ENCODE data around the gene SURF2.
"Not testable (repeated sequence)": the region's sequence is repeated elsewhere in the genome, so short reads cannot be mapped to it uniquely, and the experiment has no call there.

Gene SURF2

DNA sequence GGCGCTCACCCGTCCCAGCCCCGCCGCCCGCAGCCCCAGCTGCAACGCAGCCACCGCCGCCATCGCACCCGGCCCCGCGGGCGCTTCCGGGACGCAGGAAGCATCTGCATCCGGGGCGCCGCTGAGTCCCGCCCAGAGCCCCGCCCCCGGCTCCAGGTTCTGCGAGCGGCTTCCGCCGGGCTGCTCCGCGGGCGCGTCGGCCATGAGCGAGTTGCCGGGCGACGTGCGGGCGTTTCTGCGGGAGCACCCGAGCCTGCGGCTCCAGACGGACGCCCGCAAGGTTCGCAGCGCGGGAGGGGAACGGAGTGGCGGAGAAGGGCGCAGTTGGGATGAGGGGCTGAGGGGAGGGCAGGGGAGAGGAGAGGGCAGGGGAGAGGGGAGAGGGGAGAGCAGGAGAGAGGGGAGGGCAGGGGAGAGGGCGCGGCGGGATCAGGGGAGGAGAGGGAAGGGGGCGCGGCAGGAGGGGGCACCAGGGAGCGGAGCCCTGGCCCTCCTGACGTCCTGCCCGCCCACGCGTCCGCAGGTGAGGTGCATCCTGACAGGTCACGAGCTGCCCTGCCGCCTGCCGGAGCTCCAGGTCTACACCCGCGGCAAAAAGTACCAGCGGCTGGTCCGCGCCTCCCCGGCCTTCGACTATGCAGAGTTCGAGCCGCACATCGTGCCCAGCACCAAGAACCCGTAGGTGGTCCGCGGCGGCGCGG is at the start of gene SURF2, which contains the start of gene SURF1:
SURF2 (plus strand) TSS at position 160 of the 701 bp plus-strand sequence; CDS start at position 203, 43 bp downstream.
SURF1 (minus strand) TSS at position 97 of the 701 bp plus-strand sequence; CDS start at position 63, 34 bp downstream.
- Histone ChIP-seq H3K9me3 (no peaks in the 10 kb centered on the region), H3K36me3 (replicated peaks) (peaks cover 62% of the 10 kb centered on the region), H3K27me3 (ENCODE audit: low read depth) (no peaks in the 10 kb centered on the region), H3K4me3 (peak within 1 kb of the TSS; percentile 72), H3K4me1 (peaks cover 11% of the 10 kb centered on the region)
- DNase-seq (ENCODE audit: low spot score in 2 of 2), result peak; percentile 76 to 94
- in situ Hi-C loops (cut with MboI; ENCODE audit: low sequenced_read_pairs), result no loop called here

GRCh38 chr9:133307301-133307700 is 49.0 kb upstream of the SURF2 start:
- peaks cover 8% of the 10 kb centered on the region for H3K9me3 ChIP-seq
- peaks cover 3% of the 10 kb centered on the region; the same call in 1 of the 2 replicates for H3K27me3 ChIP-seq (ENCODE audit: low read depth)
- no peaks in the 10 kb centered on the region for H3K4me1 ChIP-seq
- no peak overlapping the region for H3K4me3 ChIP-seq
- DNase-seq (ENCODE audit: low spot score in 2 of 2), result no peak
- in situ Hi-C loops (cut with MboI; ENCODE audit: low sequenced_read_pairs), result no loop called here
- H3K36me3 ChIP-seq (replicated peaks), result no peaks in the 10 kb centered on the region

- no peaks in the 10 kb centered on the region for H3K36me3 ChIP-seq (replicated peaks)
- peaks cover 8% of the 10 kb centered on the region for H3K9me3 ChIP-seq
- peaks cover 3% of the 10 kb centered on the region; the same call in 1 of the 2 replicates for H3K27me3 ChIP-seq (ENCODE audit: low read depth)
- in situ Hi-C loops (cut with MboI; ENCODE audit: low sequenced_read_pairs), result no loop called here
- DNase-seq (ENCODE audit: low spot score in 2 of 2), result no peak
- no peak overlapping the region for H3K4me3 ChIP-seq
- H3K4me1 ChIP-seq, result no peaks in the 10 kb centered on the region
Observed at GRCh38 chr9:133309608-133310007, 46.7 kb upstream of the SURF2 start.

DNA sequence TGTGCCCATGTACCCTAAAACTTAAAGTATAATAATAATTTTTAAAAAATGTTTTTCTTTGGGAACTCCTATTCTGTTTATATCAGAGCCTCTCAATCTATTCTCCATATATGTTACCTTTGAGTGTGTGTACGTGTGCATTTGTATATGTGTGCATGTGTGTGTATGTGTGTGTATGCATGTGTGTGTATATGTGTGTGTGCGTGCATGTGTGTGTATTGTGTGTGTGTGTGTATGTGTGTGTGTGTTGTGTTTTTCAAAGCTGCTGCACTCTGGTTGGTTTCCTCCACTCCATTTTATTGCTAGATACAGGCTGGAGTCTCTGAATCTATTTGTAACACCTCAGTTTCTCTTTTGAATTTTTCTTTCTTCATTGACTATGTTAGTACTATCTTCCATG is 40.4 kb upstream of the SURF2 start:
- in situ Hi-C loops (cut with MboI; ENCODE audit: low sequenced_read_pairs), result no loop called here
- Histone ChIP-seq H3K4me3 (no peak overlapping the region), H3K9me3 (no peaks in the 10 kb centered on the region), H3K36me3 (replicated peaks) (no peaks in the 10 kb centered on the region), H3K4me1 (no peaks in the 10 kb centered on the region), H3K27me3 (ENCODE audit: low read depth) (no peaks in the 10 kb centered on the region)
- DNase-seq (ENCODE audit: low spot score in 2 of 2), result no peak

DNA sequence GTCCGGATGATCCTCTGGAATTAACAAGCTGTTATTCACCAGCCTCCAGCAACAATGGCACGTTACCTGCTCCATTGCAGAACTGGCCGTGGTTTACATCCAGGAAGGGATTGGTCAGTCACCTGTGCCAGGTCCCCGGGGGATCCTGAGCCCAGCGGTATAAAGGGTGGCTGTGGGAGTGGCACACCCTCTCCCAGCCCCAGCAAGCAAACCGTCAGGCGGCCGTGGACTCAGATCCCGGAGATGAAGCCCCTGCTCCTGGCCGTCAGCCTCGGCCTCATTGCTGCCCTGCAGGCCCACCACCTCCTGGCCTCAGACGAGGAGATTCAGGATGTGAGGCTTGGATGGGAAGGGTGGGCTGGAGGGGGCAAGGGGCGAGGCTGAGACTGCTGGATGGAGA is 38.8 kb upstream of the SURF2 start:
- DNase-seq (ENCODE audit: low spot score in 2 of 2); H3K4me3 ChIP-seq; H3K36me3 ChIP-seq (replicated peaks); H3K9me3 ChIP-seq; H3K27me3 ChIP-seq (ENCODE audit: low read depth); in situ Hi-C loops (cut with MboI; ENCODE audit: low sequenced_read_pairs); H3K4me1 ChIP-seq: not testable (repeated sequence)

DNA sequence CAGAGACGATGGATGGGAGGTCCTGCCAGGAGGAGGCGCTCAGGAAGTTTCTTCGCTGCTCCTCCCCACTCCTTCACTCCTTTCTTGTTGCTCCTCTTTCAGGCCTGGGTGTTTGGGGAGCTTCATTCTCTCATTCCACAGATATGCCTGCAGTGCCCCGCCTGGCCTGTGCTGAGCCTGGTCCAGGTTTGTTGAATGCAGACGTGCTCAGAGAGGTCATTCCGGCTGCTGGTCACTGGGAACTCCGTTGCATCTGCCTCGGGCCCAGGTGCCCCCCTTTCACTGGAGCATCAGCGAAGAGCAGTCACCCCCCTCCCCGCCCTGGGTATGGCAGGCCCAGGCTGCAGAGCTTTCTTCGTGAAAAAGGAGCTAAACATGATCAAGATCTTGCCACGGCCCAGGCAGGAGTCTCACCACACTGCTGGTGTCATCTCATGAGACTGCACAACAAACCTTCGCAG is 35.9 kb upstream of the SURF2 start:
- Histone ChIP-seq H3K4me1 (no peaks in the 10 kb centered on the region), H3K27me3 (ENCODE audit: low read depth) (no peaks in the 10 kb centered on the region), H3K4me3 (no peak overlapping the region), H3K36me3 (replicated peaks) (no peaks in the 10 kb centered on the region), H3K9me3 (no peaks in the 10 kb centered on the region)
- no peak for DNase-seq (ENCODE audit: low spot score in 2 of 2)
- in situ Hi-C loops (cut with MboI; ENCODE audit: low sequenced_read_pairs), result loop anchor here (10.0 kb wide), 2 partner anchors 86 to 136 kb away; no protein-coding TSS in a partner anchor

- H3K9me3 ChIP-seq, result no peaks in the 10 kb centered on the region
- H3K36me3 ChIP-seq (replicated peaks), result no peaks in the 10 kb centered on the region
- no peaks in the 10 kb centered on the region for H3K27me3 ChIP-seq (ENCODE audit: low read depth)
- peak in 1 of 2 experiments; percentile 6 for DNase-seq (ENCODE audit: low spot score in 2 of 2)
- H3K4me3 ChIP-seq, result no peak overlapping the region
- in situ Hi-C loops (cut with MboI; ENCODE audit: low sequenced_read_pairs), result loop anchor here (10.0 kb wide), 2 partner anchors 87 to 137 kb away; no protein-coding TSS in a partner anchor
- H3K4me1 ChIP-seq, result no peaks in the 10 kb centered on the region
Observed at GRCh38 chr9:133321411-133321935, 34.9 kb upstream of the SURF2 start.

DNA sequence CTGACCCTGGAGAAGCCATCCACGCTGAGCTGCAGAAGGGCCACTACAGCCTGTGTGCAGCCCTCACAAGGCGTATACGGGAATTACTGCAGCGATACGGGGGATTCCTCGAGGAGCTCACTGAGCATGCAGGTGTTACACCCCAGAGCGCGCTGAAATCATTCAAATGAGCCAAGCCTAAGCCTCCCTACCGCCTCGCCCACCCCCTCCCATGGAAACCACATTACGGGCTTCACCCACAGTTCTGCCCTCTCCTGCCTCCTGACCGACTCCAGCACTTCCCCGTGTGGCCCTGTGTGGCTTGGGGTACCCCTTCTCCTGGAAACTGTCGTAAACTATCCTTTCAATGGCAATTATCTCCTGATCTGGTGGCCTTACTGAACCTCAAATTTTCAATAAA is 33.6 kb upstream of the SURF2 start:
- H3K27me3 ChIP-seq (ENCODE audit: low read depth), result no peaks in the 10 kb centered on the region
- in situ Hi-C loops (cut with MboI; ENCODE audit: low sequenced_read_pairs), result loop anchor here (10.0 kb wide), 2 partner anchors 88 to 138 kb away; no protein-coding TSS in a partner anchor
- H3K9me3 ChIP-seq, result no peaks in the 10 kb centered on the region
- H3K36me3 ChIP-seq (replicated peaks), result no peaks in the 10 kb centered on the region
- no peak overlapping the region for H3K4me3 ChIP-seq
- no peak for DNase-seq (ENCODE audit: low spot score in 2 of 2)
- H3K4me1 ChIP-seq, result no peaks in the 10 kb centered on the region

GRCh38 chr9:133323211-133323610 is 33.1 kb upstream of the SURF2 start:
- Histone ChIP-seq H3K27me3 (ENCODE audit: low read depth) (no peaks in the 10 kb centered on the region), H3K4me3 (no peak overlapping the region), H3K9me3 (no peaks in the 10 kb centered on the region), H3K36me3 (replicated peaks) (no peaks in the 10 kb centered on the region), H3K4me1 (no peaks in the 10 kb centered on the region)
- DNase-seq (ENCODE audit: low spot score in 2 of 2), result no peak
- in situ Hi-C loops (cut with MboI; ENCODE audit: low sequenced_read_pairs), result loop anchor here (10.0 kb wide), 2 partner anchors 88 to 138 kb away; no protein-coding TSS in a partner anchor

- no peaks in the 10 kb centered on the region for H3K27me3 ChIP-seq (ENCODE audit: low read depth)
- DNase-seq (ENCODE audit: low spot score in 2 of 2), result no peak
- no peaks in the 10 kb centered on the region for H3K4me1 ChIP-seq
- H3K36me3 ChIP-seq (replicated peaks), result no peaks in the 10 kb centered on the region
- no peak overlapping the region for H3K4me3 ChIP-seq
- in situ Hi-C loops (cut with MboI; ENCODE audit: low sequenced_read_pairs), result loop anchor here (10.0 kb wide), 2 partner anchors 89 to 139 kb away; no protein-coding TSS in a partner anchor
- H3K9me3 ChIP-seq, result no peaks in the 10 kb centered on the region
Observed at GRCh38 chr9:133323991-133324703, 32.2 kb upstream of the SURF2 start.

GRCh38 chr9:133327021-133327420 is 29.3 kb upstream of the SURF2 start:
- not testable (repeated sequence) for H3K4me1 ChIP-seq; H3K27me3 ChIP-seq (ENCODE audit: low read depth); H3K4me3 ChIP-seq; DNase-seq (ENCODE audit: low spot score in 2 of 2); H3K9me3 ChIP-seq
- H3K36me3 ChIP-seq (replicated peaks), result peaks cover 15% of the 10 kb centered on the region
- in situ Hi-C loops (cut with MboI; ENCODE audit: low sequenced_read_pairs), result loop anchor here (10.0 kb wide), 2 partner anchors 92 to 142 kb away; no protein-coding TSS in a partner anchor

DNA sequence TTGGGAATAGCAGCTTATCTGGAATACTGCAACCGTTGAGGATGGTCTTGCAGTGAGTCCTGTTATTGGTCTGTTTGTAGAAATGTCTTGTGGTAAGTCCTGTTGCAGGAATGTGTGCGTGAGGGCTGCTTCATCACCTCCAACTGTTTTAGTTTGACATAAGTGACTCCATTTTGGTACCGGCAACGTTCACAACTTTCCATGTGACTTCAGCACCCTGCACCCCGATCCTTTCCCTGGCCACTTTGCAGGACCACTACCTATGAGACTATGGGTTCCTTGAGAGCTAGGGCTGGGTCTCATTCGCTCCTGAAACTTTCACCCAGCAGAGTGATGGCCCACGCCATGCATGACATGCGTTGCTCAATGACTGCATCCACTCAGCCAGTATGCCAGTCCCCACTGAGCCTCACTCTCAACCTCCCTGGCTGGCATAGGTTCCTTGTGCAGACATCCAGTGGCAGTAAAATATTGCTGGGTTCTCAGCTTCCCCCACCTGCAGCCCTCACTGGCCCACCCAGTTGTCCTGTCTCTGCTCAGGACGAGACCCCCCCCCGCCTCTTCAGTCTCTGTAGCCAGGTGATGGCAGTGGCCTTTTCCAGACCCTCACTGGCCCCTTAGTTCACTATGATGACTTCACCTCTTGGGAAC is 28.4 kb upstream of the SURF2 start:
- H3K27me3 ChIP-seq (ENCODE audit: low read depth), result no peaks in the 10 kb centered on the region
- DNase-seq (ENCODE audit: low spot score in 2 of 2), result no peak
- in situ Hi-C loops (cut with MboI; ENCODE audit: low sequenced_read_pairs), result loop anchor here (10.0 kb wide), 2 partner anchors 93 to 143 kb away; no protein-coding TSS in a partner anchor
- H3K4me1 ChIP-seq, result no peaks in the 10 kb centered on the region
- H3K9me3 ChIP-seq, result no peaks in the 10 kb centered on the region
- H3K36me3 ChIP-seq (replicated peaks), result peaks cover 25% of the 10 kb centered on the region
- H3K4me3 ChIP-seq, result no peak overlapping the region

Measured in HAP-1 (cell line).